Transverse colon (tissue), 4 donors: ENCODE data around the gene CAPS2. TPM values are rescaled to one million over a fixed set of nuclear protein-coding genes. Genes with fewer than 3 reads are reported as not detected.

Experiments used
- DNase-seq: peaks from one replicate; pipeline ENCODE4 v3.0.0-alpha.2; 2019
- H3K27ac ChIP-seq, 4 donors: fragments of 200-600 bp; sonication (generic); 2 replicates each; pipeline ENCODE4 v1.5.1; 2016 to 2018; ENCODE audit warnings: inconsistent platforms in 4 of 4
- H3K27me3 ChIP-seq: fragments of 200-600 bp; sonication (generic); 2 replicates; pipeline ENCODE4 v1.5.1; 2017; ENCODE audit warnings: inconsistent platforms
- H3K36me3 ChIP-seq, 4 donors: fragments of 200-600 bp; sonication (generic); 2 replicates each; pipeline ENCODE4 v1.5.1; 2017 to 2019; ENCODE audit warnings: inconsistent platforms in 4 of 4
- H3K4me1 ChIP-seq, 4 donors: fragments of 200-600 bp; sonication (generic); 2 replicates each; pipeline ENCODE4 v1.5.1; 2017 to 2020; ENCODE audit warnings: inconsistent platforms in 4 of 4
- H3K4me3 ChIP-seq, 4 donors: fragments of 200-600 bp; sonication (generic); 1 replicate in 1 of 4; 2 replicates in 3 of 4; pipeline versions ENCODE4 v1.5.1 to v1.6.1; 2017 to 2019; ENCODE audit warnings: inconsistent platforms in 4 of 4
- H3K9me3 ChIP-seq, 2 donors: fragments of 200-600 bp; sonication (generic); 2 replicates each; pipeline ENCODE4 v1.5.1; 2017 to 2019; ENCODE audit warnings: inconsistent platforms in 2 of 2
- CTCF ChIP-seq, 5 experiments: fragments of 200-600 bp in 3 of 5; fragments of 450-650 bp in 2 of 5; sonication (generic) in 3 of 5; IDR thresholded peaks; 1 replicate in 2 of 5; 2 replicates in 3 of 5; pipeline ENCODE4 v1.5.1; 2016 to 2017; ENCODE audit warnings: antibody characterized with exemption in 5 of 5, inconsistent platforms in 3 of 5, mild to moderate bottlenecking in 2 of 5, moderate library complexity in 1 of 5
- EP300 ChIP-seq: sonication (generic); formaldehyde crosslinking; IDR thresholded peaks from one replicate; pipeline ENCODE4 v1.6.1; 2017; ENCODE audit warnings: antibody characterized with exemption, low read depth
- POLR2A ChIP-seq: fragments of 450-650 bp; IDR thresholded peaks from one replicate; pipeline ENCODE4 v1.6.1; 2016; ENCODE audit warnings: antibody characterized with exemption, mild to moderate bottlenecking, moderate library complexity
- POLR2AphosphoS5 ChIP-seq, 3 donors: sonication (generic); formaldehyde crosslinking; IDR thresholded peaks; one replicate each; pipeline ENCODE4 v1.6.1; 2016; ENCODE audit warnings: antibody characterized with exemption in 3 of 3
- WGBS, 2 donors: methylation state at CpG; one replicate each; pipeline ENCODE4 v1.1.5; 2018; ENCODE audit warnings: low coverage in 1 of 2; 5-methylcytosine and 5-hydroxymethylcytosine counted together
- in situ Hi-C, 4 donors: fragments of 200-750 bp; cut with MboI; loops; one replicate each; pipeline versions ENCODE4 v1.15.0 to v1.15.1; 2017; ENCODE audit warnings: low sequenced_read_pairs in 3 of 4, low pct_ligation_motif_present in 1 of 4, low pct_unique_long_range_greater_than_20kb in 1 of 4
- intact Hi-C: fragments of 100-400 bp; cut with DNase I; formaldehyde crosslinking; loops from one replicate; pipeline ENCODE4 v1.15.1; 2023; ENCODE audit warnings: low total_unique reads
- total RNA-seq, 4 donors: library from RNA; depleted of rRNA; stranded (reverse); fragments of >200 nt; gene quantifications; one replicate each; pipeline ENCODE4 v1.1.0, GENCODE V29; 2016

CAPS2 gene
- total RNA-seq, 4 donors from 2014 or later, result 2.0 to 10.3 (median 4.9) TPM

GRCh38 chr12:75294797-75295196 lies 35.3 kb downstream of the CAPS2 start:
- intact Hi-C loops, result loop anchor here (10.0 kb wide), 1 partner anchor 600 kb away; no protein-coding TSS in a partner anchor
- H3K27me3 ChIP-seq, result no peaks in the 10 kb centered on the region
- H3K9me3 ChIP-seq, result no peaks in the 10 kb centered on the region

GRCh38 chr12:75294336-75294735 lies 35.8 kb downstream of the CAPS2 start:
- in situ Hi-C loops, result loop anchor here in 1 of 4 donors (25.0 kb wide), 1 partner anchor 607 kb away; no protein-coding TSS in a partner anchor
- Histone ChIP-seq H3K27me3 (no peaks in the 10 kb centered on the region), H3K27ac (no peak overlapping the region), H3K36me3 (no peaks in the 10 kb centered on the region), H3K4me1 (no peaks in the 10 kb centered on the region), H3K9me3 (no peaks in the 10 kb centered on the region), H3K4me3 (no peak overlapping the region)
- no peak for DNase-seq
- intact Hi-C loops, result loop anchor here (10.0 kb wide), 1 partner anchor 600 kb away; no protein-coding TSS in a partner anchor
- TF ChIP-seq EP300, result no peak
- TF ChIP-seq POLR2A, result no peak
- no peak for TF ChIP-seq POLR2AphosphoS5 (IDR thresholded peaks at IDR 0.05)
- TF ChIP-seq CTCF (IDR thresholded peaks at IDR 0.05), result no peak
- WGBS, 2 donors, result 35 to 56% methylated on average over 2 to 3 of the region's 3 CpGs

More at GRCh38 chr12:75294797-75295196, 35.3 kb downstream of the CAPS2 start:
- no peak overlapping the region for H3K27ac ChIP-seq
- no peak overlapping the region for H3K4me3 ChIP-seq
- no peak for DNase-seq
- H3K36me3 ChIP-seq, result no peaks in the 10 kb centered on the region
- TF ChIP-seq POLR2AphosphoS5 (IDR thresholded peaks at IDR 0.05) (no peak), EP300 (no peak), POLR2A (no peak), CTCF (IDR thresholded peaks at IDR 0.05) (no peak)
- H3K4me1 ChIP-seq, result no peaks in the 10 kb centered on the region
- WGBS, 2 donors, result 67 to 74% methylated on average over 3 of the region's 3 CpGs
- in situ Hi-C loops, result loop anchor here in 1 of 4 donors (25.0 kb wide), 1 partner anchor 607 kb away; no protein-coding TSS in a partner anchor

- in situ Hi-C loops (loop anchor here in 1 of 4 donors (25.0 kb wide), 1 partner anchor 604 kb away; no protein-coding TSS in a partner anchor), intact Hi-C loops (loop anchor here (10.0 kb wide), 1 partner anchor 596 kb away; no protein-coding TSS in a partner anchor)
- TF ChIP-seq CTCF (IDR thresholded peaks at IDR 0.05), result no peak
- TF ChIP-seq POLR2AphosphoS5 (IDR thresholded peaks at IDR 0.05), result no peak
- TF ChIP-seq POLR2A, result no peak
- no peak for TF ChIP-seq EP300
- DNase-seq, result no peak
- 85 to 89% methylated on average over 1 of the region's 1 CpG for WGBS, 2 donors
- Histone ChIP-seq H3K27me3 (no peaks in the 10 kb centered on the region), H3K36me3 (no peaks in the 10 kb centered on the region), H3K27ac (no peak overlapping the region), H3K9me3 (no peaks in the 10 kb centered on the region), H3K4me1 (no peaks in the 10 kb centered on the region), H3K4me3 (no peak overlapping the region)
Measured at GRCh38 chr12:75291014-75291413, 39.1 kb downstream of the CAPS2 start.

GRCh38 chr12:75289753-75290152 lies 40.4 kb downstream of the CAPS2 start:
- no peak for DNase-seq
- TF ChIP-seq CTCF (IDR thresholded peaks at IDR 0.05) (peak in 1 of 5 experiments; percentile 13), EP300 (no peak)
- Histone ChIP-seq H3K4me1 (no peaks in the 10 kb centered on the region), H3K4me3 (no peak overlapping the region), H3K9me3 (no peaks in the 10 kb centered on the region), H3K36me3 (no peaks in the 10 kb centered on the region), H3K27ac (no peak overlapping the region), H3K27me3 (no peaks in the 10 kb centered on the region)
- in situ Hi-C loops, result loop anchor here in 1 of 4 donors (25.0 kb wide), 1 partner anchor 602 kb away; no protein-coding TSS in a partner anchor
- 87 to 91% methylated on average over 1 of the region's 1 CpG for WGBS, 2 donors
- intact Hi-C loops, result loop anchor here (10.0 kb wide), 1 partner anchor 595 kb away; no protein-coding TSS in a partner anchor
